Pulmonary artery endothelial cell (primary cell): Measurements from ENCODE around the gene MCMBP. TPM values are rescaled to one million over a fixed set of nuclear protein-coding genes. Genes with fewer than 3 reads are reported as not detected.

Experiments
- DNase-seq: peaks from one replicate; pipeline ENCODE4 v3.0.0-alpha.2; 2011; ENCODE audit warnings: low read depth, low spot score
- total RNA-seq: library from RNA; depleted of rRNA; stranded (reverse); fragments of >200 nt; gene quantifications from 2 replicates; pipeline ENCODE4 v1.2.3, GENCODE V29; 2014

MCMBP gene
- total RNA-seq, 1 donor from 2014 or later, result 84.3 TPM

- DNase-seq, result no peak
Observed at GRCh38 chr10:119786117-119786769, 86.4 kb downstream of the MCMBP start.

- DNase-seq, result no peak
Observed at GRCh38 chr10:119784340-119785067, 88.1 kb downstream of the MCMBP start.

DNA sequence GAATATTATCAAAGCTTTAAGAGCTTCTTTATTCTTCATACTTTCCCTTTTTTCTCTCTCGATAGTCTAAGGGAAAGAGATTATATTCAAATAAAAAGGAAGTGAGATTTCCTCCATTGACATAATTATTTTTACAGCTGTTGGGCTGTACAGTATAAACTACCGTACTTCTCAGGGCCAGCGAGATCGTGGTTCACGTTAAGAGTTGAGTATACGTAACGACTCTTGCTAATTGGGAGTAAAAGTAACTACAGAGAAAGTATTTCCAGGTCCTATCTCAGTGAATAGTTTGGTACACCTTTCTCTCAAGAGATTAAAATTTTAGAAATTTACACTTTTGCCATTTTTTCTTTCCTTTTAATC lies 89.0 kb downstream of the MCMBP start:
- no peak for DNase-seq

DNA sequence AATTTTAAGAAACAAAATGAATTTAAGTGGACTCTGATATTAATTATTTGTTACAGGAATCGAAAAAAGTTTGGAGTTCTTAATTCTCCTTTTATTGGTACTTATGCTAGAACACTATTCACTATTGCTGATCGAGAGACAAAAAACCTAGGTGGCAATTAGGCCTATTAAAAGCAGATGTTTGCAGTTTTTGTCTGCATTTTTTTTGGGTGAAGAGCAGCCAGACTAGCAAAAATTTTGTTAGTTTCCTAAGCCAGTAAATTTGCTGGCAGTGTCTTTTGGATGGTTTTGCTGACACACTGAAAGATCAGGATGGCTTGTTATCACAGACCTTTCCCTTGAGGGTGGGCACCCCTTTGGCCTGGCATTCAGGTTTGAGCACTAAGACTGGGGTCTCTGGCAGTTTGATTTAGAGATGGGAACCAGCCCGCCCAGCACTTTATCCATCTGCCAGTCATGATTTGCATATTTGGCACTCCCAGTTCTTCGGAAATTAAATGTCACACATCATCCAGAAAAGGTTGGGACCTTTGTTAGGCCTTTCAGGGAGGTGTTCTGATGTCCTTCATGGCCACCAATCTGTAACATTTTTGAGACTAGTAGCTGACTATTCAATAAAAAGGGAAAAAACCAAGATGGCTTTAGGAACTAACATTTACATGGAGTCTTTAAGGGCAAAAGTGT lies 89.5 kb downstream of the MCMBP start:
- no peak for DNase-seq

DNA sequence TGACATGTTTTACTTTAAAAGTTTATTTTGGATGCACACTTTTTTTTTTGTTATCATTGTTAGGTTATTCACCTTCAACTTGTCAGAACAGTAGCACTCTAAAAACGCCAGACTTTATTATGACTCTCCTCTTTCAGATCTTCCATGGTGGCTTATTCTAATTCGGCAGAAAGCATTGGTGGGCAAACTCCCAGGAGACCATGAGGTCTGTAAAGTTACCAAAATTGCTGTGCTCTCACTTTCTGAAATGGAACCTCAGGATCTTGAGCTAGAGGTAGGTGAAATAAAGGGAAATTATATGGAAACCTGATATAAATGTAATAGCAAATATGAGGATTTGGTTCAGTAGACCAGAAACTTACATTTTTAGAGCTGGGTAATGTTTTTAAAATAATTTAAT lies 91.1 kb downstream of the MCMBP start:
- no peak for DNase-seq

GRCh38 chr10:119780879-119781480 lies 91.7 kb downstream of the MCMBP start:
- DNase-seq, result no peak

Other genes starting within 250 kb of the MCMBP start
- 12.7 and 21.0 TPM in 2 replicates for gene BAG3, start 221.5 kb downstream of the MCMBP start, total RNA-seq
- 20.5 and 27.6 TPM in 2 replicates for gene INPP5F, start 146.8 kb downstream of the MCMBP start, total RNA-seq
- gene SEC23IP, start 19.9 kb upstream of the MCMBP start, total RNA-seq, result 21.0 and 27.3 TPM in 2 replicates